DND-41 (cell line): ENCODE results near the gene ASB7.

Experiments used
- CTCF ChIP-seq: IDR thresholded peaks from 2 replicates; pipeline ENCODE4 v1.5.1; 2012; ENCODE audit warnings: borderline replicate concordance, low read length, moderate library complexity, mild to moderate bottlenecking; ENCODE audit not compliant: poor library complexity, severe bottlenecking; ENCODE audit errors: extremely low read depth
- EZH2 ChIP-seq: IDR thresholded peaks from 3 replicates; pipeline ENCODE4 v1.6.1; 2012; ENCODE audit warnings: borderline replicate concordance, low read depth, mild to moderate bottlenecking, moderate library complexity, low read length, inconsistent platforms; ENCODE audit not compliant: severe bottlenecking

- TF ChIP-seq CTCF: no peak
- no peak for TF ChIP-seq EZH2
Observed at GRCh38 chr15:100558771-100559254, 43.6 kb upstream of the ASB7 start.
